GM18505 (cell line): ENCODE results near the gene CLSTN2.

ENCODE experiments used
- ATAC-seq: cut with Tn5 transposase; IDR thresholded peaks from one replicate; pipeline ENCODE4 v1.9.1; 2021; ENCODE audit not compliant: unreplicated experiment
- POLR2A ChIP-seq: IDR thresholded peaks from 4 replicates; pipeline ENCODE4 v1.6.1; 2011; ENCODE audit warnings: borderline replicate concordance; ENCODE audit not compliant: insufficient read depth, insufficient read length; ENCODE audit errors: extremely low read depth

CLSTN2 gene

DNA sequence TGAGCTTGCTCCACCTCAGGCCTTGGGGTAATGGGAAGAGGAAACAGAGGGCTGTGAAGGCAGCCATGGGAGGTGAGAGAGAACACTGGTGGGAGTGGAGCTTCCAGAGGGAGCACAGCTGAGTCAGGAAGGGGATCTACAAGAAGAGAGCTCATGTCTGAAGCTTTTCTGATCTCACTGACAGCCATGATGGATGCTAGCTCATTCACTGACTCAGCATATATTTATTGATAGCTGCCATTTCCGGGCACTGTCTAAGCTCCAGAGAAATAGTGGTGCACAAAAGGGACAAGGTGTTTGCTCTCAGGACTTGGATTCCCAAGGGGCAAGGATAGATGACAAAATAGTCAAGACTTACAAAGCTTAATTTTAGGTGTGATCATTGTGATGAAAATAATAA, 218.8 kb downstream of the CLSTN2 start:
- TF ChIP-seq POLR2A, result no peak
- no peak for ATAC-seq

DNA sequence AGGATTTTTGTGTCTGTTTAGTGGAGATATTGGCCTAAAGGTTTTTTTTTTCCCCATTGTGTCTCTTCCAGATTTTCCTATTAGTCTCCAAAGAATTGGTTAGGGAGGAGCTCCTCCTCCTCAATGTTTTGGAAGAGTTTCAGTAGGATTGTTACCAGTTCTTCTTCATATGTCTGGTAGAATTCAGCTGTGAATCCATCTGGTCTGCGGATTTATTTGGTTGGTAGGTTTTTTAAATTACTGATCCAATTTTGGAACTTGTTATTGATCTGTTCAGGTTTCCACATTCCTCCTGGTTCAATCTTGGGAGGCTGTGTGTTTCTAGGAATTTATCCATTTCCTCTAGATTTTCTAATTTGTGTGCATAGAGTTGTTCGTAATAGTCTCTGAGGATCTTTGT, 222.2 kb downstream of the CLSTN2 start:
- ATAC-seq, result no peak
- no peak for TF ChIP-seq POLR2A

DNA sequence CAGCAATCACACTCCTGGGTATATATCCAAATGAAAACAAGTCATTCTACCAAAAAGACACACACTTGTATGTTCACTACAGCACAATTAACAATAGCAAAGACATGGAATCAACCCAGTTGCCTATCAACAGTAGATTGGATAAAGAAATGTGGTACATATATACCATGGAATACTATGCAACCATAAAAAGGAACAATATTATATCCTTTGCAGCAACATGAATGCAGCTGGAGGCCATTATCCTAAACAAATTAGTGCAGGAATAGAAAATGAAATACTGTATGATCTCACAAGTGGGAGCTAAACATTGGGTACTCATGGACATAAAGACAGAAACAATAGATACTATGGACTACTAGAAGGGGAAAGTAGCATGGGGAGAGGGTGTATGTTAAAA, 224.7 kb downstream of the CLSTN2 start:
- ATAC-seq, result no peak
- no peak for TF ChIP-seq POLR2A

DNA sequence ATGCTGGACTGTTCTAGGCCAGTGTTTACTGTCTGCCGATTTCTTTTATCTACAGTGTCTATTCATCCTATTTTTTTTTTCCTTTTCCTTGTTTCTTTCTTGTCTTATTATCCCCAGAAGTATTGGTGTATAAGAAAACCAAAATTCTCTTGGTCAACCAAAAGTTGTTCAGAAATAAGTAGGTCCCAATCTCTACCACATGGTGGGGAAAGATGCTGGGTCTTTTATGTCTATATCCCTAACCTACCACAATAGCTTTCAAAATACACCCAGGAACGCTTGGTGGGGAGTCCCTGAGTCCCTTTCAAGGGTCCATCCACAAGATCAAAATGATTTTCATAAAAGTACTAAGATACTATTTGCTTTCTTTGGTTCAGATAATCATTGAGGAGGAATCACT, 225.6 kb downstream of the CLSTN2 start:
- no peak for ATAC-seq
- no peak for TF ChIP-seq POLR2A

DNA sequence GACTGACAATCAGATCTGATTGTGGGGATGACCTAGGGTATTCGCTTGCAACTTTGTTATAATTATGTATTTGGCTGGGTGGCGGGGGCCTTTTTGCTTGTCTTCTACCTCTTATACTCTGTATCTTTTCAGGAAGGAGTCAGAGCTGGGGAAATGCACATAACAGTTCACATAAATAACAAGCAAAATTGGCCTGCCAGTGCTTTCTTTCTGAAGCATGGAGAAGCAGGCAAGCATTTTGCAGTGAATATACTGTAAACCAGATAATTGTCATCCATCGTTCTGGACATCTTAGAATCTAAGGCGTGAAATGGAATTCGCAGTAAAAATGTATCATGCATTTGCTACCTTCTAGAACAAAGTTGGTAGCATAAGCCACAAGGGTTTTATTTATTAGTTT, 227.6 kb downstream of the CLSTN2 start:
- ATAC-seq, result no peak
- no peak for TF ChIP-seq POLR2A

DNA sequence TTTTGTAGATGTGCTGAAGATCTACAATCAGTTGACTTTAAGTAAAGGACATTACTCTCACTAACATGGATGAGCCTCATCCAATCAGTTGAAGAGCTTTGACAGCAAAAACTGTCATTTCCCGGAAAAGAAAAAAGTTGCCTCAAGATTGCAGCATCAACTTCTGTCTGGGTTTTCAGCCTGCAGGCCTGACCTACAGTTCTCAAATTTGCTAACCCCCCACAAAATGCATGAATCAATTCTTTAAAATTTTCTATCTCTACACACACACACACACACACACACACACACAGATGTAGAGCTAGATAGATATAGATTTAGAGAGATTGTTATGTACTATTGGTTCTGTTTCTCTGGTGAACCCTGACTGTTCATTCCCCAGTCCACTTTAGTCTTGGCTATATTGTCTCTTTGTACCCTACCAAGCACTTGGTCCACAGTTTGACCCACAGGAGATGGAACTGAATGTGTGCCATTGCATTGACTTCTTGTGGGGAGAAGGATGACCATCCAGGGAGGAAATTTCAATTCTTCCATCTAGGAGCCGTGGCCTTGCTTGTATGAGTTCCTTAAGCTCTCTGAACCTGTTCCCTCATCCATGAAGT, 228.3 kb downstream of the CLSTN2 start:
- TF ChIP-seq POLR2A, result no peak
- no peak for ATAC-seq

DNA sequence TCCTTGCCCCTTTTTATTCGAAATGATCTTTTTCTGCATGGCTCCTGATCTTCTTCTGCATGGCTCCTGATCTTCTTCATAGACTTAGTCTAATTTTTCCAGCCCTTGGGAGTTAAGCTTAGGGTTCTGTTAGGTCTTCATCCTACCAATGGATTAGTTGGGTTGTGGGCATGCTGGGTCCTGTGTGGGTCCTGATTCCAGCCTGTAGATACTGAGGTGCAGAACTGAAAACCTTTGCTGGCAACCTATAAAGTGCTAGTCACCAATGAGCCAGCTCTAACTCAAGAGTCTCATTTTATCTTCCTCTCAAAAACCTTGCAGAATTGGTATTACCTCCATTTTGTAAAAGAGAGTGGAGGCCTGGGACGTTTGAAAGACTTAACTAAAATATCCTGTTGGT, 229.2 kb downstream of the CLSTN2 start:
- ATAC-seq, result no peak
- TF ChIP-seq POLR2A, result no peak

DNA sequence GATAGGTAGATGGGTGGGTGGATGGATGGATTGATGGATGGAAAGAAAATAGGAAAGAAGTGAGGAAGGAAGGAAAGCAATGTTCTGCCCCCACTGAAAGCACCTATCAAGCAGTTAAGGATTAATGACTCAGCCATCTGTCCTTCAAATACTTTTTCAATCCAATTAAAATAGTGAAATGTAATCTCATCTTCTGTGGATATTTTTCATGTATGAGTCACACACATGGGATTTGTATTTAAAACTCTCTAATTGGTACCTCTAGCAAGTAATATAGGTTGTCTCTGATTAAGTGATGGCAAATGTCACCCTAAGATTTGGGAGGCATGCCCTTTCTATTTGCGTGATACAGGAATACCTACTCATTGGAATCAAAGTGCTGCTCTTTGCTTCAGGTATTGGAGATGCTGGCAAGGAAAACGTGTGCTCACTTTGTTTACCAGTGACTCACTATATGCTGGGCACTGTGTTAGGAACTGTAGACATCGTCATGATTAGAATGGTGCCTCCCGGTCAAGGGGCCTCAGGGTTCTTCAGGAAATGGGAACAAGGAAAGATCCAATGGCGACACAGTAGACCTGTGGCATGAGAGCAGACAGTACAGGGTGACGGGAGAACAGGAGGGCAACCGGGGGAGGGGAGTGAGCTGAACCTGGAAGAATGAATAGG, 230.1 kb downstream of the CLSTN2 start:
- TF ChIP-seq POLR2A, result no peak
- ATAC-seq, result no peak

DNA sequence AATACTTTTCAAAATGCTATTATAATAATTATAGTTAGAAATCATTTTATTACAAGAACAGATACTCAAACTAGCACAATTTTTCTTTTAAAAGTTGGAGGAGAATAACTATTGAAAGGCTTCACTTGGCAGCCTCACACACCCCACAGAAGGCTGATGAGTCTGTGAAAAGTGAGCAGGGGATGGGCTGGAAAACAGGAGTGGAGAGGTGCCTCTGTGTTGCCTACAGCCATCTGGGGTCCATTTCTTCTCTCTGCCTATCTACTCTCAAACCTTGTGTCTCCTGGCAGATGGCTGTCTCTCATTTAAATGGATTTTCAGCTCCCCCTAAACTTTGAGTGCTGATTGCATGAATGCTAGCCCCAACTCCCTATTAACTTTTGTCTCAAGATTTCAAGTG, 230.8 kb downstream of the CLSTN2 start:
- no peak for ATAC-seq
- no peak for TF ChIP-seq POLR2A

DNA sequence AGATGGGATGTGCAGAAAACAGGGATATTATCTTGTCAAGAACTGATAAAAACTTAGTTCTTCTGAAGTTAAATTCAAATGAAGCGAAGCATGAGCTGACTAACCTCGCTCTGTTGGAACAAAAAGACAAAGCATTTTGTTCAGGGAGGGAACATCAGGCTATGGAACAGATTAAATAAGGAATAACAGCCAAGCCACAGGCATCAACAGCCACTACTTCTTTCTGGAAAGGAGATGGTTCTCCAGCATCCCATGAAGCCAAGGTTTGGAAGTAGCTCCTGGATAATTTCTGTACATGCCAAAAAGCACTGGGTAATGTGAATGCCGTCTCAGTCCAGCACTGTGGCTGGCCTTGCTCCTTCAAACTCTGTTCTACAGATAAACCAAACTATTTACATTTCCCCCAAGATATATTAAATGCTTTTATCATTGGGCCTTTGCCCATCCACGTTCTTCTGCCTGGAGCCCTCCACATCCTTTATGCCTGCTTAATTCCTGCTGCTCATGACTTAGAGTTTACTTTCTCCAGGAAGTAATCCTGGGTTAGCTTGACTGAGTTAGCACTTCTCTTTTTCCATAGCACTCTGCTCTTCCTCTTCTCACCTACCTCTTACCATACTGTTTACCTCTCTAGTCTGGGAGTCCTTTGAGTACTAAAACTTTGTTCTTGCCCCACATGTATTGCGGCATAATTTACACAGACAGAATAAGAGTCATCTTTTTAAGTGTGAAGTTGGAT, 232.0 kb downstream of the CLSTN2 start:
- no peak for ATAC-seq
- TF ChIP-seq POLR2A, result no peak

DNA sequence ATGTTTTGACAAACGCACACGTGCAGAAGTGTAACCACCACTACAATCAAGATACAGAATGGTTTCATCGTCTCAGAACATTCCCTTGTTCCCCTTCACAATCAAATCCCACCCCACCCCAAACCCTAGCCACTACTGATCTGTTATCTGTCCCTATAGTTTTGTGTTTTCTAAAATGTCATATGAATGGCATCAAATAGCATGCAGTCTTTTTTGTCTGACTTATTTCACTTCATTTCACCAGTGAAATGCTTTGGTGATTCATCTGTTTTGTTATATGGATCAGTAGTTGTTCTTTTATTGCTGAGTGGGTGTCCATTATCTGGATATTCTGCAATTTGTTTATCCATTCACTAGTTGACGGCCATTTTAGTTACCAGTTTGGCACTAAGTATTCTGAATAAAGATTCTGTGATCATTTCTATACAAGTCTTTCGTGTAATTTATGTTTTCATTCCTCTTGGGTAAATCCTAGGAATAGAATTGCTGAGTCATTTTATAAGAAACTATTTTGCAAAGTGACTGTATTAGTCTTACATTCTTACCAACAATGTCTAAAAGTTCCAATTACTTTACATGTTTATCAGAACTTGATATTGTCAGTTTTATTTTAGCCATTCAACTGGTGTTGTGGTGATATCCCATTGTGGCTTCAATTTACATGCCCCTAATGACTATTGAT, 232.8 kb downstream of the CLSTN2 start:
- ATAC-seq, result no peak
- no peak for TF ChIP-seq POLR2A

DNA sequence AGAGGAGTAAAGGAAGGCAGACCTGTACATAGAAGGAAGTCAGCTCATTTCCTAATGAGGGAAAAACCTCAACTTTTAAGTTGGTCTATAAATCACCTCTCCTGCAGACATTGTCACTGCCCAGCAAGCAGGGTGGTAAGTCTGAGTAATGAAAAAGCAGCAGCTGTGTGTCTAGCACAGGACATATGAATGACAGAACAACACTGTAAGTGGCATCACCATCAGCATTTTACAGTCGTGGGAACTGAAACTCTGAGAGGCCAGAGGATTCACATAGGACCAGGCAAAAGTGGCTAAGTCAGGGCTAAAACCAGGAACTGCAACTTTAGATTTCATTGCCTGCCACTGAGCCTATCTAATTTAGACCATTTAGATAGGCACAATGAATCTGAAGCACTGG, 235.6 kb downstream of the CLSTN2 start:
- ATAC-seq, result peak; percentile 99
- no peak for TF ChIP-seq POLR2A

DNA sequence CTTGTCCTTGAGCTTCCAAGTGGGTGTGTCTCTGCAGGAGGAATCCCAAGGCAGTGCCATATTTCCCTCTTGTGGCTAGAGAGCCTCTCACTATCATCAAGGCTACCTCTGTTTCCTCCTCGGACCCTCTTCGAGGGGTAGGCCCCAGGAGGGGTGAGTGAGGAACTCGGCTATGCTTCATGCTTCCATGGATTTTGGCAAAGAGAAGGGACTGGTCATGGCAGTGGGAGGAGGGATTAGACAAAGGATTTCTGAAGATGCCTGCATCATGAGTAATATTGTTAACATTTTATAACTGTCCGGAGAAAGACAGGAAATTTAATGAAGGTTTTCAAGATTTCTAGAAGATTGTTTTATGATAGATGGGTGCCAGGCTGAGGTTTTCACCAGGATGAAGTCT, 241.5 kb downstream of the CLSTN2 start:
- no peak for ATAC-seq
- TF ChIP-seq POLR2A, result no peak
